GM12892 (cell line): ENCODE results near the gene ABI1.

Experiments used
- POLR2A ChIP-seq: IDR thresholded peaks from 2 replicates; pipeline ENCODE4 v1.6.1; 2011; ENCODE audit warnings: low read depth, low read length, control low read depth
- POLR2AphosphoS5 ChIP-seq: IDR thresholded peaks from 2 replicates; pipeline ENCODE4 v1.6.1; 2011; ENCODE audit warnings: low read depth, low read length, control low read depth
- TAF1 ChIP-seq: IDR thresholded peaks from 2 replicates; pipeline ENCODE4 v1.6.1; 2011; ENCODE audit warnings: low read depth, mild to moderate bottlenecking, control low read depth, low read length, borderline replicate concordance

DNA sequence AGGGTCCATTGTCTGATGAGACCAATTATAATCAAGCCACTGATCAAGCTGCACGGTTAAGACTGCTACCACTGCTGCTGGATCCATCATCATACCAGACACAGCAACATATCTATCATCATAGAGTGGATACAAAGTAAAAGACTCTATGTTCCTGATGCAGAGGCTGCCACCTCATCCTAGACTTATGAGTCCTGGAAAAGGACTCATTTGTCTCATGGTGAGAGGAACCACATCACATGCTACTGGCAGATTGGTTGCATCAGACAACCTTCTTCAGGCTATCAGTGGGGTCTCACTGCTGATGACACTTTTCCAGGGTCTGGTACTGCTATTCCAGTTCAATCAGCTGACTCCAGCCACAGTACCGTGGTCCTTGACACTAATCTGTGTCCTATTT is 79.0 kb downstream of the ABI1 start:
- no peak for TF ChIP-seq POLR2AphosphoS5
- TF ChIP-seq POLR2A = no peak
- TF ChIP-seq TAF1 = no peak
